Erythroblast (primary cell): ENCODE measurements around the gene ACVRL1.

ENCODE experiments used
- GATA1 ChIP-seq: IDR thresholded peaks from 2 replicates; pipeline ENCODE4 v1.6.1; 2011; ENCODE audit warnings: low read depth, mild to moderate bottlenecking, control low read depth, low read length, moderate library complexity
- POLR2A ChIP-seq: IDR thresholded peaks from 2 replicates; pipeline ENCODE4 v1.6.1; 2011; ENCODE audit warnings: mild to moderate bottlenecking, low read length

- TF ChIP-seq POLR2A: no peak
- TF ChIP-seq GATA1: no peak
These were observed 10.6 kb downstream of the ACVRL1 start for GRCh38 chr12:51917746-51918453.
